ENCODE results near the gene RGS11. TPM values are rescaled to one million over a fixed set of nuclear protein-coding genes. Genes with fewer than 3 reads are reported as not detected.
"Not testable (repeated sequence)": the region's sequence is repeated elsewhere in the genome, so short reads cannot be mapped to it uniquely, and the experiment has no call there.

Gene RGS11
- total RNA-seq, 1 experiment from 2014 or later: not detected

- no peak for DNase-seq (ENCODE audit: low read depth)
Measured at GRCh38 chr16:280552-280951, 4.8 kb upstream of the RGS11 start, which contains the start of gene ARHGDIG. TSS of gene ARHGDIG (plus strand) at chr16:280591. CDS start at chr16:280681, 90 bp downstream.

- no peak for DNase-seq (ENCODE audit: low read depth)
Measured at GRCh38 chr16:280005-280460, 4.3 kb upstream of the RGS11 start.

- no peak for DNase-seq (ENCODE audit: low read depth)
Measured at GRCh38 chr16:279531-279930, 3.8 kb upstream of the RGS11 start.

GRCh38 chr16:278863-279366 is 3.2 kb upstream of the RGS11 start:
- peak; percentile 25 for DNase-seq (ENCODE audit: low read depth)

GRCh38 chr16:276426-277077 is 808 bp upstream of the RGS11 start:
- DNase-seq (ENCODE audit: low read depth): peak; percentile 13

GRCh38 chr16:275041-275641 is 603 bp downstream of the RGS11 start:
- no peak for DNase-seq (ENCODE audit: low read depth)

- DNase-seq (ENCODE audit: low read depth): no peak
Measured at GRCh38 chr16:273547-274421, 2.0 kb downstream of the RGS11 start.

- DNase-seq (ENCODE audit: low read depth): no peak
Measured at GRCh38 chr16:272633-273546, 2.9 kb downstream of the RGS11 start.

- DNase-seq (ENCODE audit: low read depth): no peak
Measured at GRCh38 chr16:270381-271255, 5.1 kb downstream of the RGS11 start.

- DNase-seq (ENCODE audit: low read depth): no peak
Measured at GRCh38 chr16:269061-269796, 6.5 kb downstream of the RGS11 start.

- DNase-seq (ENCODE audit: low read depth): peak; percentile 3
Measured at GRCh38 chr16:268141-269053, 7.3 kb downstream of the RGS11 start.

GRCh38 chr16:267562-267961 is 8.2 kb downstream of the RGS11 start:
- DNase-seq (ENCODE audit: low read depth): not testable (repeated sequence)

- DNase-seq (ENCODE audit: low read depth): no peak
Measured at GRCh38 chr16:266258-267164, 9.2 kb downstream of the RGS11 start.

- peak; percentile 11 for DNase-seq (ENCODE audit: low read depth)
Measured at GRCh38 chr16:265711-266110, 10.0 kb downstream of the RGS11 start.

- DNase-seq (ENCODE audit: low read depth): no peak
Measured at GRCh38 chr16:265002-265529, 10.7 kb downstream of the RGS11 start.

- no peak for DNase-seq (ENCODE audit: low read depth)
Measured at GRCh38 chr16:264440-264951, 11.2 kb downstream of the RGS11 start.

- DNase-seq (ENCODE audit: low read depth): no peak
Measured at GRCh38 chr16:263944-264343, 11.8 kb downstream of the RGS11 start.

All from RPMI7951 (cell line).